CD4-positive, alpha-beta memory T cell (primary cell): ENCODE data around the gene GPC6. TPM values are rescaled to one million over a fixed set of nuclear protein-coding genes. Genes with fewer than 3 reads are reported as not detected.

Source experiments
- CTCF ChIA-PET: fragments of 350-600 bp; sonication (Branson Sonifier 250); formaldehyde crosslinking; loops from one replicate; lab custom pipeline; 2021; ENCODE audit warnings: inconsistent platforms; ENCODE audit not compliant: partially characterized antibody; lab: Charles Lee
- POLR2A ChIA-PET: fragments of 350-600 bp; sonication (Branson Sonifier 250); formaldehyde crosslinking; loops from one replicate; lab custom pipeline; 2021; ENCODE audit not compliant: partially characterized antibody; lab: Charles Lee
- DNase-seq, 5 donors: peaks; one replicate each; pipeline versions ENCODE4 v3.0.0 to v3.0.0-alpha.2; 2020 to 2022; ENCODE audit warnings: mixed read lengths in 1 of 5
- H3K27ac ChIP-seq: one replicate; pipeline ENCODE4 v1.7.0; 2013; ENCODE audit warnings: low read depth, low read length
- H3K27me3 ChIP-seq: 2 replicates; pipeline ENCODE4 v1.7.0; 2013; ENCODE audit warnings: mild to moderate bottlenecking, low read length, moderate library complexity; ENCODE audit not compliant: insufficient read depth
- H3K36me3 ChIP-seq: 2 replicates; pipeline ENCODE4 v1.7.0; 2013; ENCODE audit warnings: mild to moderate bottlenecking, low read length, moderate library complexity; ENCODE audit not compliant: insufficient read depth
- H3K4me1 ChIP-seq: 2 replicates; pipeline ENCODE4 v1.7.0; 2013; ENCODE audit warnings: mild to moderate bottlenecking, low read length, moderate library complexity; ENCODE audit not compliant: insufficient read depth
- H3K4me3 ChIP-seq, 2 donors: one replicate each; pipeline ENCODE4 v1.7.0; 2013; ENCODE audit warnings: low read length in 2 of 2, mild to moderate bottlenecking in 1 of 2
- H3K9me3 ChIP-seq, 2 donors: one replicate each; pipeline ENCODE4 v1.7.0; 2013; ENCODE audit warnings: low read length in 2 of 2, control low read depth in 1 of 2; ENCODE audit not compliant: control insufficient read depth in 1 of 2
- H3K27ac Mint-ChIP-seq, 7 donors: one replicate each; pipeline ENCODE4 v1.8.0; 2020 to 2021; ENCODE audit warnings: mixed read lengths in 7 of 7, mild to moderate bottlenecking in 6 of 7, inconsistent platforms in 3 of 7, moderate library complexity in 3 of 7
- H3K27me3 Mint-ChIP-seq, 2 donors: one replicate each; pipeline ENCODE4 v1.8.0; 2020 to 2021; ENCODE audit warnings: mixed read lengths in 2 of 2
- H3K36me3 Mint-ChIP-seq, 2 donors: one replicate each; pipeline ENCODE4 v1.8.0; 2020 to 2021; ENCODE audit warnings: mixed read lengths in 2 of 2, inconsistent platforms in 1 of 2, mild to moderate bottlenecking in 1 of 2
- H3K4me1 Mint-ChIP-seq, 4 donors: one replicate each; pipeline ENCODE4 v1.8.0; 2020 to 2021; ENCODE audit warnings: mixed read lengths in 4 of 4, mild to moderate bottlenecking in 1 of 4
- H3K4me3 Mint-ChIP-seq, 8 donors: one replicate each; pipeline ENCODE4 v1.8.0; 2020 to 2021; ENCODE audit warnings: mixed read lengths in 8 of 8, mild to moderate bottlenecking in 7 of 8, moderate library complexity in 6 of 8, inconsistent platforms in 3 of 8
- H3K9me3 Mint-ChIP-seq, 8 donors: one replicate each; pipeline ENCODE4 v1.8.0; 2020 to 2021; ENCODE audit warnings: mixed read lengths in 8 of 8, mild to moderate bottlenecking in 5 of 8, inconsistent platforms in 3 of 8, moderate library complexity in 1 of 8
- intact Hi-C: fragments of 100-400 bp; cut with micrococcal nuclease; formaldehyde crosslinking; loops from one replicate; pipeline ENCODE4 v1.15.1; 2023
- polyA plus RNA-seq, 2 donors: library from polyadenylated mRNA; unstranded; fragments of 300-500 nt; fragmentation: Illumina TruSeq; gene quantifications; one replicate each; pipeline ENCODE4 v1.2.3, GENCODE V29; 2021
- total RNA-seq, 2 experiments: library from RNA; stranded (reverse); gene quantifications; one replicate each; pipeline ENCODE4 v1.2.3, GENCODE V29; 2021

Gene GPC6
- total and polyA plus RNA-seq, 4 experiments from 2014 or later, result not detected

GRCh38 chr13:93925990-93926389 lies 699.4 kb downstream of the GPC6 start:
- H3K27ac Mint-ChIP-seq, result no peak overlapping the region
- H3K4me1 Mint-ChIP-seq, result no peaks in the 10 kb centered on the region
- H3K27me3 Mint-ChIP-seq, result peaks cover 0 to 2% of the 10 kb centered on the region in 2 donors
- Histone ChIP-seq H3K36me3 (no peaks in the 10 kb centered on the region), H3K27me3 (no peaks in the 10 kb centered on the region), H3K27ac (no peak overlapping the region), H3K9me3 (no peaks in the 10 kb centered on the region), H3K4me1 (no peaks in the 10 kb centered on the region), H3K4me3 (no peak overlapping the region)
- no peak for DNase-seq
- no peak overlapping the region for H3K4me3 Mint-ChIP-seq
- CTCF ChIA-PET, result no interaction called here
- POLR2A ChIA-PET, result no interaction called here
- no peaks in the 10 kb centered on the region for H3K36me3 Mint-ChIP-seq
- intact Hi-C loops, result no loop called here
- peaks cover 0 to 4% (median under 1%) of the 10 kb centered on the region in 8 donors for H3K9me3 Mint-ChIP-seq

DNA sequence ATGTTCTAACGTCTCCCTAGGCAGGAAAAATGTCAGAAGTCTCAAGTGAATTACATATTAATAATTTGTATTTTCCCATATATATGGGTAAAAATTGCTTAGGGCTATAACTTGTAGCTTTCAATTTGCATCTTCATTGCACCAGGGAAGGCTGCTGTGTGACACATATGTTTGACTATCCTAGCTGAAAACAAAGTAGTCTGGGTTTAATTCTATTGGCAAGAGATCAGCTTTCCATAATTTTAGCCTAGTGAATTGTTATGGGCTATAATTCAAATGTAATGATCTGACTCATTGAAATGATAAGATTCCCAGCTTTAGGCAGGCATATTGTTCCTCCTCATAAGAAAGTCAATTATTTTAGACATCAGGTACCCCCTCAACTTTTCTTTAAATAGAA lies 699.8 kb downstream of the GPC6 start:
- POLR2A ChIA-PET, result no interaction called here

GRCh38 chr13:93927431-93927830 lies 700.8 kb downstream of the GPC6 start:
- Mint-ChIP-seq H3K36me3 (no peaks in the 10 kb centered on the region), H3K4me3 (no peak overlapping the region), H3K27ac (no peak overlapping the region), H3K9me3 (peaks cover 0 to 4% (median 0%) of the 10 kb centered on the region in 8 donors), H3K4me1 (no peaks in the 10 kb centered on the region), H3K27me3 (no peaks in the 10 kb centered on the region)
- Histone ChIP-seq H3K36me3 (no peaks in the 10 kb centered on the region), H3K4me1 (no peaks in the 10 kb centered on the region), H3K9me3 (no peaks in the 10 kb centered on the region), H3K27me3 (no peaks in the 10 kb centered on the region), H3K4me3 (no peak overlapping the region), H3K27ac (no peak overlapping the region)
- ChIA-PET POLR2A (no interaction called here), CTCF (no interaction called here)
- DNase-seq, result no peak
- intact Hi-C loops, result no loop called here

More for the DNA sequence above, 699.8 kb downstream of the GPC6 start:
- H3K27me3 ChIP-seq, result no peaks in the 10 kb centered on the region
- CTCF ChIA-PET, result no interaction called here
- H3K9me3 Mint-ChIP-seq, result peaks cover 0 to 4% (median 0%) of the 10 kb centered on the region in 8 donors
- H3K4me3 ChIP-seq, result no peak overlapping the region
- H3K36me3 ChIP-seq, result no peaks in the 10 kb centered on the region
- no peak overlapping the region for H3K4me3 Mint-ChIP-seq
- intact Hi-C loops, result no loop called here
- H3K4me1 Mint-ChIP-seq, result no peaks in the 10 kb centered on the region
- no peaks in the 10 kb centered on the region for H3K36me3 Mint-ChIP-seq
- no peak overlapping the region for H3K27ac Mint-ChIP-seq
- no peak overlapping the region for H3K27ac ChIP-seq
- no peaks in the 10 kb centered on the region for H3K9me3 ChIP-seq
- H3K27me3 Mint-ChIP-seq, result peaks cover 0 to 1% of the 10 kb centered on the region in 2 donors
- H3K4me1 ChIP-seq, result no peaks in the 10 kb centered on the region
- no peak for DNase-seq

- ChIA-PET CTCF (no interaction called here), POLR2A (no interaction called here)
- H3K9me3 ChIP-seq, result no peaks in the 10 kb centered on the region
- no peaks in the 10 kb centered on the region for H3K36me3 ChIP-seq
- no peak overlapping the region for H3K27ac Mint-ChIP-seq
- intact Hi-C loops, result no loop called here
- no peak overlapping the region for H3K4me3 ChIP-seq
- H3K4me1 ChIP-seq, result no peaks in the 10 kb centered on the region
- peaks cover 0 to 4% (median 0%) of the 10 kb centered on the region in 8 donors for H3K9me3 Mint-ChIP-seq
- no peak overlapping the region for H3K4me3 Mint-ChIP-seq
- no peaks in the 10 kb centered on the region for H3K27me3 Mint-ChIP-seq
- no peak overlapping the region for H3K27ac ChIP-seq
- no peaks in the 10 kb centered on the region for H3K27me3 ChIP-seq
- H3K36me3 Mint-ChIP-seq, result no peaks in the 10 kb centered on the region
- no peaks in the 10 kb centered on the region for H3K4me1 Mint-ChIP-seq
- DNase-seq, result no peak
Measured at GRCh38 chr13:93932901-93933300, 706.3 kb downstream of the GPC6 start.

GRCh38 chr13:93936901-93937300 lies 710.3 kb downstream of the GPC6 start:
- DNase-seq, result no peak
- Mint-ChIP-seq H3K4me1 (no peaks in the 10 kb centered on the region), H3K4me3 (no peak overlapping the region), H3K27me3 (no peaks in the 10 kb centered on the region), H3K27ac (no peak overlapping the region), H3K36me3 (no peaks in the 10 kb centered on the region), H3K9me3 (peaks cover 0 to 4% (median 0%) of the 10 kb centered on the region in 8 donors)
- no peaks in the 10 kb centered on the region for H3K27me3 ChIP-seq
- intact Hi-C loops, result no loop called here
- H3K4me3 ChIP-seq, result no peak overlapping the region
- H3K36me3 ChIP-seq, result no peaks in the 10 kb centered on the region
- ChIA-PET POLR2A (no interaction called here), CTCF (no interaction called here)
- no peaks in the 10 kb centered on the region for H3K4me1 ChIP-seq
- no peak overlapping the region for H3K27ac ChIP-seq
- no peaks in the 10 kb centered on the region for H3K9me3 ChIP-seq

- POLR2A ChIA-PET, result no interaction called here
- Mint-ChIP-seq H3K36me3 (no peaks in the 10 kb centered on the region), H3K27ac (no peak overlapping the region)
Measured at GRCh38 chr13:93941444-93941843, 714.8 kb downstream of the GPC6 start.

GRCh38 chr13:93942016-93942415 lies 715.4 kb downstream of the GPC6 start:
- no peaks in the 10 kb centered on the region for H3K9me3 ChIP-seq
- no peaks in the 10 kb centered on the region for H3K4me1 ChIP-seq
- ChIA-PET CTCF (no interaction called here), POLR2A (no interaction called here)
- Mint-ChIP-seq H3K4me1 (no peaks in the 10 kb centered on the region), H3K9me3 (peaks cover 0 to 5% (median 0%) of the 10 kb centered on the region in 8 donors), H3K36me3 (no peaks in the 10 kb centered on the region), H3K27ac (no peak overlapping the region), H3K27me3 (peaks cover 2 to 3% of the 10 kb centered on the region in 2 donors), H3K4me3 (no peak overlapping the region)
- no peaks in the 10 kb centered on the region for H3K27me3 ChIP-seq
- H3K36me3 ChIP-seq, result no peaks in the 10 kb centered on the region
- no peak overlapping the region for H3K4me3 ChIP-seq
- intact Hi-C loops, result no loop called here
- no peak for DNase-seq
- H3K27ac ChIP-seq, result no peak overlapping the region

More at GRCh38 chr13:93941444-93941843, 714.8 kb downstream of the GPC6 start:
- H3K27me3 ChIP-seq, result no peaks in the 10 kb centered on the region
- H3K4me3 ChIP-seq, result no peak overlapping the region
- DNase-seq, result no peak
- Mint-ChIP-seq H3K4me1 (no peaks in the 10 kb centered on the region), H3K27me3 (peaks cover 2 to 3% of the 10 kb centered on the region in 2 donors), H3K9me3 (peaks cover 0 to 5% (median 0%) of the 10 kb centered on the region in 8 donors), H3K4me3 (no peak overlapping the region)
- no peak overlapping the region for H3K27ac ChIP-seq
- no peaks in the 10 kb centered on the region for H3K4me1 ChIP-seq
- intact Hi-C loops, result no loop called here
- H3K9me3 ChIP-seq, result no peaks in the 10 kb centered on the region
- CTCF ChIA-PET, result no interaction called here
- no peaks in the 10 kb centered on the region for H3K36me3 ChIP-seq

GRCh38 chr13:93945621-93946020 lies 719.0 kb downstream of the GPC6 start:
- DNase-seq, result no peak
- no peaks in the 10 kb centered on the region for H3K9me3 ChIP-seq
- no peaks in the 10 kb centered on the region for H3K36me3 ChIP-seq
- Mint-ChIP-seq H3K4me1 (no peaks in the 10 kb centered on the region), H3K27me3 (peaks cover 2 to 3% of the 10 kb centered on the region in 2 donors), H3K36me3 (no peaks in the 10 kb centered on the region), H3K9me3 (peaks cover 0 to 5% (median 0%) of the 10 kb centered on the region in 8 donors), H3K27ac (no peak overlapping the region), H3K4me3 (no peak overlapping the region)
- no peaks in the 10 kb centered on the region for H3K4me1 ChIP-seq
- no peak overlapping the region for H3K27ac ChIP-seq
- intact Hi-C loops, result no loop called here
- no peak overlapping the region for H3K4me3 ChIP-seq
- H3K27me3 ChIP-seq, result no peaks in the 10 kb centered on the region
- CTCF ChIA-PET, result no interaction called here
- POLR2A ChIA-PET, result no interaction called here
